Femur (tissue), 1 donor: ENCODE results near the gene NT5C1B.
"Not testable (repeated sequence)": the region's sequence is repeated elsewhere in the genome, so short reads cannot be mapped to it uniquely, and the experiment has no call there.

ENCODE experiments used
- DNase-seq: peaks from one replicate; pipeline ENCODE4 v3.0.0-alpha.2; 2017

NT5C1B gene

GRCh38 chr2:18589354-18589753 is at the start of gene NT5C1B:
TSS of gene NT5C1B (minus strand) at chr2:18589569. CDS start at chr2:18589468, 101 bp downstream.
- DNase-seq = no peak

- DNase-seq = no peak
Measured at GRCh38 chr2:18637196-18637595, 47.8 kb upstream of the NT5C1B start.

DNA sequence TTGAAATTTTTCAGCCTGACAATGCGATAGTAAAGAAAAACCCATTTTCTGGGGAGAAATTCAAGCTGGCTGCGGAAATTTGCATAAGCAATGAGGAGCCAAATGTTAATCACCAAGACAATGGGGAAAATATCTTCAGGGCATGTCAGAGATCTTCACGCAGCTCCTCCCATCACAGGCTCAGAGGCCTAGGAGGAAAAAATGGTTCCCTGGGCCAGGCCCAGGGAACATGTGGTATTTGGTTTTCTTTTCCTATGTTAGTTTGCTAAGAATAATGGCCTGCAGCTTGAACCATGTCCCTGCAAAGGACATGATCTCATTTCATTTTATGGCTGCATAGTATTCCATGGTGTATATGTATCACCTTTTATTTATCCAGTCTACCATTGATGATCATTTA is 43.3 kb upstream of the NT5C1B start:
- DNase-seq = not testable (repeated sequence)

GRCh38 chr2:18630941-18631340 is 41.6 kb upstream of the NT5C1B start:
- DNase-seq = no peak

- DNase-seq = no peak
Measured at GRCh38 chr2:18630541-18630940, 41.2 kb upstream of the NT5C1B start.

DNA sequence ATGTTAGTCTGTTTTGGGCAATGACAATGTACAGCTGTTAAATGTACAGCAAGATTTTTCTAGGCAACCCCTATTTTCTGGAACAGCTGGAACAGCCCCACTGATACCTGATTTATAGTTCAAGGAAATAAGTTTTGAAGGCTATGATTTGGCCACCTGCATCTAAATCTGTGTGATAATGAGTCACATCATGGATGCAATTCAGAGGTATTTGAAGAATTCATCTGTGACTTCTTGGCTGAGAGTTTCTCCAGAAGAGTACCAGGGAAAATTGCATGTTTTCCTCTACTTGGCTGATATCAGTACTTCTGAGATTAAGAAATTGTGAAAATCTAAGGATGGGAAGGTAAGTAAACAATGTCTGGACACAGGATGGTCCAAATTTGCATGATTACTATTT is 40.7 kb upstream of the NT5C1B start:
- no peak for DNase-seq

- DNase-seq = no peak
Measured at GRCh38 chr2:18626958-18627650, 37.7 kb upstream of the NT5C1B start.

DNA sequence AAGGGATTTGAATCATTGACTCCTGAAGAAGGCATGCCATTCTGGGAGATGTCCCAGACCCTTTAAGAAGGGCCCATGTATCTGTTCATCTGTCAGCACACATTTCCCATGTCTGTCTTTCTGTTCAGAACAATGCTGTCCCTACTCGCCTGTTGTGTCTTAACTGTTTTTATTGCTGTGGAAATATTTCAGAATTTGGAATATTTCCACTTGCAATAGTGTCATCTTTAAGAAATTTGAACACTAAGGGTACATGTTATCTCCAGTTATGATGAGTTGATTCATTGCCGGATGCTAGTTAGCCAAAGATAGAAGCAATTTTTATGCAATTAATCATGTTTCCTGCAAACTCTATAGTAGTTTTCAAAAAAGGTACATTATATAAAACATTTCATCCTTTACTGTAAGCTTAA is 36.9 kb upstream of the NT5C1B start:
- DNase-seq = no peak

DNA sequence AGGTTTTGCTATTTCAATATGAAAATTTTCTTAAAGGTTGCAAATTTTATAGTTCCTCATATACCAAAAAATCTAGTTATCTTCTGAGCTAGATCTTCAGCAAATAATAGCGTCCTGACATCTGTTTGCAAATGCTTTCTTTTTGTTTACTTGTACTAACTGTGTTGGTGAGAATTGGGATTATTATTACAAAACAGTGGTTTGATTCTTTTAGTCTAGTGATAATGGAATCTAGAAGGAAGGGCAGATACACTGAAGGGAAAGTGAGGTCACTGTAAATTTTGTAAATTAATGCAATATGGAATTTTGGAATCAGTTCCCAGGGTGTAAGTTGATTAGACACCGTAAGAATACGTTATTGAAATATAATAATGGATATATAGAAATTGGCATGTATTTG is 36.2 kb upstream of the NT5C1B start:
- no peak for DNase-seq

DNA sequence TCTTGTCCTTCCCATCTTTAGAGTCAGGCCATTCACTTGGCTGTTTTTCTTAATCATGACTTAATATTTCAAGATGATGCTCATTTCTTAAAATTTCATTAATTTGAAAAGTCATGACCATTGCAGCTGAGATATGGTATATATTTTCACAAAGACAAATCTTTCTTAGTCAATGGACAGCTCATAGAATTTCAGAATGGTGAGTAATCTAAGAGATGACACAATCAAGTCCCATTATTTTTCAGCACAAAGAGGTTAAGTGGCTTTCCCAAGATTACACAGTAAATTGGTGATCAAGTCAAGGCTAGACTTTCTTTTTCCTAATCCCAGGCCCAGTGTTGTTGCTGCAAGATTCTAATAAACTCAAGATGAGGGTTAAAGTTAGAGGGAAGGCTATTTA is 34.4 kb upstream of the NT5C1B start:
- DNase-seq = no peak

- DNase-seq = no peak
Measured at GRCh38 chr2:18620867-18621632, 31.7 kb upstream of the NT5C1B start.

DNA sequence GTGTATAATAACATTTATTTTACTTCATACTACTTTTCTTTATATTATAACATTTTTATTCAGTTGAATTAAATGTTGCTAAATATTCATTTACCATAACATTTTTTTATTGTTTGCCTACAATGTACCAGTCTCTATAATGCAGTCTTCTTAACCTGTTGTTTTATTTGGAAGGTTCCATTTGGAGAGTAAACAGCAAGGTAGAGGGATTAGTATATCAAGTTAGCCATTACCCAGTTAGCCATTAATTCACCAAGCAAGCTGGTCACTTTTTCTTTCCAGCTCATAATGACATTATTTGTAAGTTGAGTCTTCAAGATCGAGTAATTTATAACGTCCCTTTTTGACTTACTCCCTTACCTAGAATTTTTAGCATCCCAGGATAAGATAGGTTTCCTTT is 29.7 kb upstream of the NT5C1B start:
- no peak for DNase-seq

DNA sequence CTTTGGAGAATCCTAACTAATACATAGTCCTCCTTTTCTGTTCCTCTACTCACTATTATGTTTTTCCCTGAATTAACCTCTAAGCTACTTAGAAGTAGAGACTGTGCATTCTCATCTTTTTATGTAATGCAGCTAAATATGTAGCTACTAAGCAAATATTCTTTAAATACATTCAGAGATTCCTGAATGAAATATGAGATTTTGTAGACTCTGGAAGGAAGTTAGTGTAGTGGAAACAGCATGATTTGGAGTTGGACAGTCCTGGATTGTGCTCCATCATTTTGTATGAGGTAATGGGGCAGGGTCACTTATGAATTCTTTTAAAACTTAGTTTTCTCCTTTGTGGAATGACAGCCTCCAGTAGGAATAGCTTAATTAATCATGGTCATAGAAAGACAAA is 24.7 kb upstream of the NT5C1B start:
- no peak for DNase-seq

- no peak for DNase-seq
Measured at GRCh38 chr2:18612133-18612532, 22.8 kb upstream of the NT5C1B start.

DNA sequence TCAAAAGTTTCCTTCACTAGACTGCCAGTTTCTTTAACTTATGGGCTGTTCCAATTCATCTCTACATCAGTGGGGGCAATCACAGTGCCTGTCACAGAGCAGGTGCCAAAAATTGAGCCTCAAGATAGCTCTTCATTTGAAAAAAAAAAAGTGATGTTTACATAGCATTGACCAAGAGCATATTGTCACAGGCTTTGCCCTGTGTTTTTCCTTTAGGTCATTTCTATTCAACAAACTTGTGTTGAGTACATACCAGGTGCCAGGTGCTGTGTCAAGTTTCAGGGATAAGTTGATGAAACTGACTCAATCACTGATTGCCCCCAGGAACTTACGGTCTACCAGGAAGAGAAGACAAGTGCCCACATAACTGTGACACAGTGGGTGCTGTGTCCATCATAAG is 22.2 kb upstream of the NT5C1B start:
- no peak for DNase-seq

DNA sequence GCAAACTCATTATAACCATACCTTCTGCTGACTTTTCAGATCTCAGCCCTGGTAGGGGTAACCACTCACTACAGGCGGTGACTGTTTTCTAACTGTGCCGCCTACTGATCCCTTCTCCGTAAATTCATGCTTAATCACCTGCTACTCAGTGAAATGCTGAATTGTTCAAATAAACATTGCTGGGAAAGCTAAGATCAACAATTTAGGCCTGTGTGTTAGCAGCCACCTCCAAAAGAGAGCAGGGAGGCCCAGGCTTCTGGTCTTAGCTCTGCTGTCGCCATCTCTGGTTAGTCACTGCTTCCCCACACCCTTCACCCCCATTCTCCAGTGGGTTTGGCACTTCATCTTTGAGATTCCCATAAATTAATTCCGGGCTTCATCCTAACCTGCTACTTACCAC is 21.8 kb upstream of the NT5C1B start:
- DNase-seq = no peak

DNA sequence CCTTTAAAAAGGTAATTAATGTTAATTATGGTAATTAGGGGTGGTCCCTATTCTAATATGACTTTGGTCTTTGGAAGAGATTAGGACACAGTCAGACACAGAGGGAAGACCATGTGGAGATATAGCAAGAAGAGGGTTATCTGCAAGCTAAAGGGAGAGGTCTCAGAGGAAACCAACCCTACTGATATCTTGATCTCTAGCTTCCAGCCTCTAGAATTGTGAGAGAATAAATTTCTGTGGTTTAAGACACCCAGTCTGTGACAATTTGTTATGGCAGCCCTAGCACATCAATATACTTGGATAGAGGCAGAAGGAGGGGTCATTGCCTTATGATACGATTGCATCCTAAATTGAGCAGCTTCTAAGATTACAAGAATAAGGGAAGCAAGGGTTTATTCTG is 21.3 kb upstream of the NT5C1B start:
- DNase-seq = no peak

DNA sequence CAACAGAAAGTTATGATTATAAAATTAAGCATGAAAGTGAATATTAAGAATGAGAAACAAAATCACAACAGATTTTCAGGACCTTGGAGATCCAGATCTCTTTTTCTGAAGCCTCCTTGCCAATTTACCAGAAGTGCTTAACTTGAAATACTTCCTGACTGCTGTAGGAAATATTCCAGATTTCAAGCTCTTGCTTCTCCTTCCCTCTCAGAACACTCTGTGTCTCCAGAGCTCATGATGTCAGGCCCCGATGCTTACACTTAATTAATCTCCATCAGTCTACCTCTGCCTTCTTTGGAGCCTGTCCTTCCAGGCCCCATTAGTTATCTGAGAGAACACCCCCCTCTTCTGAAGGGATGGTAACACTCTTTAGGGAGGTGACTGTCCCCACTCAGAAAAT is 20.7 kb upstream of the NT5C1B start:
- no peak for DNase-seq

DNA sequence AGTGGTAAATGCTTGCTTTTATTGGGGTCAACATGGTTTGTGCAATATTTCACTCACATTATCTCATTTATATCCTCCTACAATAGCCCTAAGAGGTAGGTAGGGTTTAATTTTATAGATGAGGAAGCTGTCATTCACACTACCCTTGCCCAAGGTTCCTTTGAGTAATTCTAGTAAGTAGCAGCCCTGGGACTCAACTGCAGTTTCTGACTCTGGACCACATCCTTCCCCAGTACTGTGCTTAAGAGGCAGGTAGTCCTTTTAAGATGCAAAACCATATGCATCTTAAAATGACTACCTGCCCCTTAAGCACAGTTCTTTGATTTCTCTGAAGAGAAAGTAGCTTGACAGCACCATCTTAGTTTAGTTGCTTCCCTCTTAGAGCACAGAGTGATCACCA is 15.7 kb upstream of the NT5C1B start:
- DNase-seq = no peak

- no peak for DNase-seq
Measured at GRCh38 chr2:18604531-18604885, 15.1 kb upstream of the NT5C1B start.

DNA sequence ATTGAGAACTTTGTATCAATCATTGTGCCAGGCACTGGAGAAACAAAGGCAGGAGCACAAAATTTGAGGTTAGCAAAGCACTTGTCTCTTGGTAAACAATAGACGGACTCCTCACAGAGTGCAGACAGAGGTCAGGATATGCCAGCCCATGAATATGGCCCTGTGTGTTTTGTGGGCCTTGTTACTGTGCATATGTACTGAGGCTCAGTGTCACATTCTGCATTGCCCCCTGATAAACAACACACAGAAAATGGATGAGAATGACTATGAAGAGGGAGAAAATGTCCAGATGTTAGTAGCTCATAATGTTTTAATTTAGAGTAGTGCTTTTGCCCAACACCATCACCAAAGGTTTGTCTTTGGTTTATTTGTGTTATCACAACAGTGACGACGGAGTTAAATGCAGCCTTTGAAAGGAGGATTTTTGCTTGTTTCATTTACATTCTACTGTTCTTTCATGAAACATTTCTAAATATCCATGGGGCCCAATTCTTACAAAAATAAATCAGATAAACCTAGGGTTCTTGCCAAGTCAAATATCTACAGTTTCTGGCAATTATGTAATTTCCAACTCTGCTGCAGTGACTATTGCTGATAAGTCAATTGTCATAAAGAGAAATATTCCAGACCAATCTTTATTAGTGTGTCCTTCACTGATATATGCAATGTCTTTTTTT is 14.6 kb upstream of the NT5C1B start:
- no peak for DNase-seq

DNA sequence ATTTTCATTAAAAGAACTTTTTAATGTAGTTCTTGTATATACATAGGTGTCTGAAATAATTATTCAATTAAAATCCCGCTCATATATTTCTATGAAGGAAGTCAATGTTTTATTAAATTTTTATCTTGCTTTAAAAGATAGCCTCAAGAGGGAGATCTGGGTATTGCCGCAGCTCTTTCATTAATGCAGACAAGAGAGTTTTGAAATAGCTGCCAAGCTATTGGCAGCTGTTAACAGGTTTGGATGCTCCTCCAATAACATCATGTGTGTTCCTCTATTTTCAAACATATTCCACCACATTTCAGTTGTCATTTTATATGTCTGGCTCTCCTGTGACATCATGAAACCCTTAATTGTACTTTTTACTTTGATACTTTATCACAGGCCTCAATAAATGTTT is 12.9 kb upstream of the NT5C1B start:
- no peak for DNase-seq

- no peak for DNase-seq
Measured at GRCh38 chr2:18600255-18600613, 10.9 kb upstream of the NT5C1B start.
